ENCODE results near the gene TTC34. TPM values are rescaled to one million over a fixed set of nuclear protein-coding genes. Genes with fewer than 3 reads are reported as not detected.

The TTC34 gene
- total RNA-seq, 2 donors from 2014 or later: 0.48 to 2.5 TPM

- no peaks in the 10 kb centered on the region for H3K27me3 Mint-ChIP-seq
- peaks cover 11% of the 10 kb centered on the region for H3K4me1 Mint-ChIP-seq
- no peak overlapping the region for H3K27ac Mint-ChIP-seq
- H3K4me3 Mint-ChIP-seq: no peak overlapping the region
- no peak for ATAC-seq (replicated peaks)
- no peaks in the 10 kb centered on the region for H3K9me3 Mint-ChIP-seq
- H3K36me3 Mint-ChIP-seq (ENCODE audit: low read depth): peaks cover 19% of the 10 kb centered on the region
Observed at GRCh38 chr1:2588661-2589430, 212.6 kb downstream of the TTC34 start.

- Mint-ChIP-seq H3K36me3 (ENCODE audit: low read depth) (peaks cover 23% of the 10 kb centered on the region), H3K4me3 (peak overlapping the region; percentile 85), H3K27ac (no peak overlapping the region), H3K9me3 (no peaks in the 10 kb centered on the region), H3K4me1 (peaks cover 14% of the 10 kb centered on the region), H3K27me3 (no peaks in the 10 kb centered on the region)
- no peak for ATAC-seq (replicated peaks)
Observed at GRCh38 chr1:2587860-2588571, 213.5 kb downstream of the TTC34 start.

- H3K27me3 Mint-ChIP-seq: no peaks in the 10 kb centered on the region
- H3K4me3 Mint-ChIP-seq: peak overlapping the region; percentile 85
- peaks cover 16% of the 10 kb centered on the region for H3K4me1 Mint-ChIP-seq
- peak overlapping the region; percentile 41 for H3K27ac Mint-ChIP-seq
- ATAC-seq (replicated peaks): no peak
- no peaks in the 10 kb centered on the region for H3K9me3 Mint-ChIP-seq
- peaks cover 23% of the 10 kb centered on the region for H3K36me3 Mint-ChIP-seq (ENCODE audit: low read depth)
Observed at GRCh38 chr1:2587071-2587859, 214.2 kb downstream of the TTC34 start.

GRCh38 chr1:2586154-2587070 is 215.1 kb downstream of the TTC34 start, which contains the start of gene PRXL2B:
Gene PRXL2B (plus strand): TSS chr1:2586777. CDS start chr1:2586886, 109 bp downstream.
- H3K9me3 Mint-ChIP-seq: no peaks in the 10 kb centered on the region
- H3K36me3 Mint-ChIP-seq (ENCODE audit: low read depth): peaks cover 23% of the 10 kb centered on the region
- no peaks in the 10 kb centered on the region for H3K27me3 Mint-ChIP-seq
- peak; percentile 77 for ATAC-seq (replicated peaks)
- H3K4me3 Mint-ChIP-seq: peak within 1 kb of the TSS; percentile 85
- peaks cover 24% of the 10 kb centered on the region for H3K4me1 Mint-ChIP-seq
- peak within 1 kb of the TSS; percentile 89 for H3K27ac Mint-ChIP-seq

Other genes with a start within 250 kb of the TTC34 start
- 100 to 1,000 TPM in 1 of 2 donors, 10 to 100 TPM in 1; 93.2 to 299 TPM for gene TNFRSF14, start 245.3 kb downstream of the TTC34 start, total RNA-seq
- gene PRXL2B, start 214.9 kb downstream of the TTC34 start, total RNA-seq: 10 to 100 TPM; 27.4 to 36.3 TPM
- under 1 TPM; 0.54 to 0.87 TPM for gene MMEL1, start 168.7 kb downstream of the TTC34 start, total RNA-seq
- gene ACTRT2, start 219.8 kb upstream of the TTC34 start, total RNA-seq: not detected